GM23248 (cell line): ENCODE measurements around the gene MINK1.

Source experiments
- EZH2 ChIP-seq: fragments of 200-600 bp; sonication (generic); IDR thresholded peaks from 2 replicates; pipeline ENCODE4 v1.6.1; 2018; ENCODE audit warnings: antibody characterized with exemption, mild to moderate bottlenecking; ENCODE audit not compliant: insufficient read depth, poor library complexity, severe bottlenecking
- EZH2phosphoT487 ChIP-seq: fragments of 200-600 bp; sonication (generic); IDR thresholded peaks from 2 replicates; pipeline ENCODE4 v1.6.1; 2018; ENCODE audit warnings: antibody characterized with exemption, moderate library complexity, mild to moderate bottlenecking, low read depth; ENCODE audit not compliant: insufficient read depth

DNA sequence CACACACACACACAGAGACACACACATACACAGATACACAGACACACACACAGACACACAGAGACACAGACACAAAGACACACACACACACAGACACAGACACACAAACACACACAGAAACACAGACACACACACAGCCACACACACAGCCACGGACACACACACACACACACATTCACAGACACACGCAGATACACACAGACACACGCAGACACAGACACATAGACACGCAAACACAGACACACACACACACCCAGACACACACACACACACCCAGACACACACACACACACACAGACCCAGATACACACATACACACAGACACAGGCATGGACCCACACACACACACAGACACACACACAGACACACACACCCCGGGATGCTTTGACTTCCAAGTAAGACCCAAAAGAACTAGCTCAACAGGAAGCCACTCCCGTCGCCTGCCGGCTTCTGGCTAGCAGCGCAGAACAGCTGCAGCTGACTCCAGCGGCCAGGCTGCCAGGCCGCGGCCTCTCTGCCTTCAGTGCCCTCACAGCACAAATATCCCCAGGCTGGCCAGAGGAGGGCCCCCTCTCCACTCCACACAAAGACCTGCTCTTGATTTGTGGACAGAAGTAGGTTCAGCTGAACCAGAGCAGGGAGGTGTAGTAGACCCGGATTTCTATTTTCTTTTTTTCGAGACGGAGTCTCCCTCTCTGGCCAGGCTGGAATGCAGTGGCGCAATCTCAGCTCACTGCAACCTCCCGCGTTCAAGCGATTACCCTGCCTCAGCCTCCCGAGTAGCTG, 75.8 kb downstream of the MINK1 start:
- TF ChIP-seq EZH2 = no peak
- TF ChIP-seq EZH2phosphoT487 = no peak
